HL-60 (cell line): ENCODE results near the gene DLX4.

Experiments
- DNase-seq, 2 experiments: peaks; one replicate each; pipeline ENCODE4 v3.0.0-alpha.2; 2010 to 2020; ENCODE audit warnings: low read depth in 1 of 2, low spot score in 1 of 2
- H3K27ac ChIP-seq: fragments of 250-450 bp; sonication (Bioruptor Pico); replicated peaks from 2 replicates; pipeline ENCODE4 v1.5.1; 2020; ENCODE audit warnings: mild to moderate bottlenecking, moderate library complexity
- H3K27me3 ChIP-seq: fragments of 250-450 bp; sonication (Bioruptor Pico); 2 replicates; pipeline ENCODE4 v1.5.1; 2021; ENCODE audit warnings: mild to moderate bottlenecking, moderate library complexity; ENCODE audit not compliant: insufficient read depth, poor library complexity, severe bottlenecking
- H3K4me3 ChIP-seq: replicated peaks from 2 replicates; pipeline ENCODE4 v1.5.1; 2011; ENCODE audit warnings: mild to moderate bottlenecking, control low read depth, low read length; ENCODE audit not compliant: insufficient read depth
- CTCF ChIP-seq: IDR thresholded peaks from one replicate; pipeline ENCODE4 v1.5.1; 2011; ENCODE audit warnings: low read length, control low read depth, inconsistent platforms; ENCODE audit not compliant: insufficient read depth
- GABPA ChIP-seq: IDR thresholded peaks from 2 replicates; pipeline ENCODE4 v1.6.1; 2012; ENCODE audit warnings: low read depth
- POLR2AphosphoS5 ChIP-seq: IDR thresholded peaks from 2 replicates; pipeline ENCODE4 v1.6.1; 2012; ENCODE audit warnings: low read depth
- REST ChIP-seq: IDR thresholded peaks from 2 replicates; pipeline ENCODE4 v1.6.1; 2012; ENCODE audit warnings: low read depth; ENCODE audit not compliant: insufficient replicate concordance
- SPI1 ChIP-seq: IDR thresholded peaks from 2 replicates; pipeline ENCODE4 v1.6.1; 2012; ENCODE audit warnings: low read depth, mild to moderate bottlenecking, borderline replicate concordance

DLX4 gene

GRCh38 chr17:49991409-49991808 is 22.4 kb downstream of the DLX4 start:
- peaks cover 69% of the 10 kb centered on the region for H3K27me3 ChIP-seq
- no peak for DNase-seq
- no peak for TF ChIP-seq GABPA
- no peak for TF ChIP-seq REST
- TF ChIP-seq POLR2AphosphoS5: no peak
- TF ChIP-seq SPI1: no peak
- H3K27ac ChIP-seq: no peak overlapping the region
- H3K4me3 ChIP-seq: no peak overlapping the region

- TF ChIP-seq REST (no peak), POLR2AphosphoS5 (no peak), SPI1 (no peak), GABPA (no peak), CTCF (no peak)
- peaks cover 77% of the 10 kb centered on the region for H3K27me3 ChIP-seq
- H3K4me3 ChIP-seq: no peak overlapping the region
- no peak for DNase-seq
- H3K27ac ChIP-seq: no peak overlapping the region
Observed at GRCh38 chr17:49992191-49992932, 23.4 kb downstream of the DLX4 start.

- no peak for DNase-seq
- TF ChIP-seq SPI1: no peak
- TF ChIP-seq REST: no peak
- TF ChIP-seq GABPA: no peak
- TF ChIP-seq POLR2AphosphoS5: no peak
- TF ChIP-seq CTCF: no peak
- Histone ChIP-seq H3K4me3 (no peak overlapping the region), H3K27ac (no peak overlapping the region), H3K27me3 (peaks cover 73% of the 10 kb centered on the region)
Observed at GRCh38 chr17:49992933-49993422, 24.0 kb downstream of the DLX4 start.
